SU-DHL-6 (cell line): ENCODE data around the gene OXSR1.

Experiments
- CTCF ChIP-seq: fragments of 200-600 bp; sonication (generic); IDR thresholded peaks from one replicate; pipeline ENCODE4 v1.5.1; 2017; ENCODE audit warnings: antibody characterized with exemption, mild to moderate bottlenecking, low read length, moderate library complexity; ENCODE audit not compliant: insufficient read depth, poor library complexity, severe bottlenecking
- EZH2phosphoT487 ChIP-seq: fragments of 200-600 bp; sonication (generic), shearing (Covaris generic); conservative IDR thresholded peaks from 2 replicates; pipeline ENCODE4 v1.6.1; 2018; ENCODE audit warnings: mild to moderate bottlenecking, antibody characterized with exemption, low read length, moderate library complexity, mixed read lengths

- TF ChIP-seq CTCF: no peak
- TF ChIP-seq EZH2phosphoT487: no peak
Observed at GRCh38 chr3:38141952-38142273, 23.4 kb upstream of the OXSR1 start.
